ENCODE results near the gene GREB1.
A peak's percentile ranks its signal among the peaks of the same experiment; 100 is the strongest.

The GREB1 gene

GRCh38 chr2:11612553-11613215 is 78.8 kb downstream of the GREB1 start:
- DNase-seq = no peak

- DNase-seq = no peak
Observed at GRCh38 chr2:11613297-11613696, 79.5 kb downstream of the GREB1 start.

DNA sequence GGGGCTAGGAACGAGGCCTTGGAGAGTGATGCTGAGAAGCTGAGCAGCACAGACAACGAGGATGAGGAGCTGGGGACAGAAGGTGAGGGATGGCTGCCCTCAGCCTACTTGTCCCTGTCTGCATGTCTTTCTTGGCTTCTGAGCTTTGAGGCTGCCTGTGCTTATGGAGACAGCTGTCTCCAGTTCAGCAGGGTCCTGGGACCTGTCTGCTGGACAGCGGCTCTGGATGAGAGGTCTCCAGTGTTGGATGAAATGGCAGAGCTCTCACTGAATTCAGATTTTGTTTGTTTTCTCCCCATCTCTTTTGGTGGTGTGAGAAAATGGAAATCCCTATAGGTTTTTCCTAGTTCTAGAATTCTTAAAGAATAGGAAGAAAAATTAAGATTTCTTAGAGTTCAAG is 81.4 kb downstream of the GREB1 start:
- DNase-seq = no peak

DNA sequence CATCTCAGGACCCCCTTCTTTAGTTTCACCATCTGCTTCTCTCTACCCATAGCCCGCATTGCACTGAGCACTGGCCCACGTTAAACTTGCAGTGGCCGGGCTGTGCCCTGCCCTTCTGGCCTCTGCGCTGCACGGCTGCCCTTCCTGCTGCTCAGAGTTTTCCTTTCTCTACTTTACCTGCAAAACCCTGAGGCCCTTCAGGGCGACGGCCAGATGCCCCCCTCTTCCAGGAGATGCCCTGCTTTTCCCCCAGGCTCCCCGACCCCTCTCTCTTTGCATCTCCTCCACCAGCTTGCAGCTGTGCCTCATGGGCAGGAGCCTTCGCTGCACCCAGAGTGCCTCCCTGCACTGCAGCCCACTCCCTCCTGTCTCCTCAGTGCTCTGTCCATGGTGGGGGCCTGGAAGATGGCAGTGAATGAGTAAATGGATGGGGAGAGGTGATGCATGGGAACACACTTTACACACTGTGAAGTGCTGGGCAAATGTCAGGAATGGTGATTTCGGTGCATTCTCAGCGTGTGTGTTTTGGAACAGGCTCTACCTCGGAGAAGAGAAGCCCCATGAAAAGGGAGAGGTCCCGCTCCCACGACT is 82.3 kb downstream of the GREB1 start:
- DNase-seq = no peak

GRCh38 chr2:11616851-11617415 is 83.1 kb downstream of the GREB1 start:
- DNase-seq = peak in 1 of 3 experiments; percentile 7

DNA sequence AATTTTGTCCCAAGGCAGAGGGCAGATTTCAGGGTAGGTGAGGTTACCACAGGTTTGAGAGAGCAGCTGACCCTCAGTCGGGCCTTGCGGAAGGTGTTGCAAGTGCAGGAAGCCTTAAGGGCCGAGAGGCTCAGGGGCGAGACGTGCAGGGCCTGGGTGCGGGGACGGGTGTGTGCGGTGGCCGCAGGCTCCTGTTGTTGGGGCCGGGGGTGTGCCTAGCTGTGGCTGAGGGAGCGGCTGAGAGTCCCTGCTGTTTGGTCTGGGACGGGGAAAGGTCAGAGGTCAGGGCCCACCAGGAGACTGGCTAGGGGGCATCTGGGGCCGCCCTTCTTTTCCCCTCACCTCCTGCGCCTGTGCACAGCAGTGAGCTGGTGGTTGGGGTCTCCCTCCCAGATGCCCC is 83.7 kb downstream of the GREB1 start:
- no peak for DNase-seq

DNA sequence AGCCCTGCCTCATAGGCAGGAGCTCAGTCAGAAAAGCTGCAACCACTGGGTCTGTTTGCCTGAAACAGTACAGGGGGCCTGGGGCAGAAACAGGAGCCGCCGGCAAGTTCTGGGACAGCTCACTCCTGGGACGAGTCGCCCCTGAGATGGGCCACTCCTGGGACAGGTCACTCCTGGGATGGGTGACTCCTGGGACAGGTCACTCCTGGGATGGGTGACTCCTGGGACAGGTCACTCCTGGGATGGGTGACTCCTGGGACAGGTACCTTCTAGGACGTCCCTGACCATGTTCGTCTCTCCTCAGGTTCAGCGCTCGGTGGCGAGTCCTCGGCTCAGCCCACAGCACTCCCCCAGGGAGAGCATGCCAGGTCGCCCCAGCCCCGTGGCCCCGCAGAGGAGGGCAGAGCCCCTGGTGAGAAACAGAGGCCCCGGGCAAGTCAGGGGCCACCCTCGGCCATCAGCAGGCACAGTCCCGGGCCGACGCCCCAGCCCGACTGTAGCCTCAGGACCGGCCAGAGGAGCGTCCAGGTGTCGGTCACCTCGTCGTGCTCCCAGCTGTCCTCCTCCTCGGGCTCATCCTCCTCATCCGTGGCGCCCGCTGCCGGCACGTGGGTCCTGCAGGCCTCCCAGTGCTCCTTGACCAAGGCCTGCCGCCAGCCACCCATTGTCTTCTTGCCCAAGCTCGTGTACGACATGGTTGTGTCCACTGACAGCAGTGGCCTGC is 84.3 kb downstream of the GREB1 start:
- no peak for DNase-seq

GRCh38 chr2:11618708-11619062 is 84.8 kb downstream of the GREB1 start:
- DNase-seq = no peak

DNA sequence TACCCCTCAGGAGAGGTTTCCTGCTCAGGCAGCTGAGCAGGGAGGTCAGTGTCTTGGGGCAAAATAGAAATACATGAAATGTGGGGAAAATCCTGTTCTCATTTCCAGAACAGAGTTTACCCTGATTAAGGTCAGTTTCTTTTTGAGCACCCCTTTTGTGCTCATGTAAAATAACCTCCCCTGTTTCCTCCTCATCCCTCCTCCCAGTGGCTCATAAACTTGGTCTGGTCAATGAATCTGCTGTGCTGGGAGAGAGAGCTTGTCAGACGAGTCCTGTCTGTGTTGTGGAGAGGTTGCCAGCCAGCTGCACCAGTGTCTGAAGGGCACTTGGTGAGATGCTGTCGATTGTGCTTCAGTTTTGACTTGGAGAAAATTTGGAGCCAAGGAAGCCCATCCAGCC is 87.6 kb downstream of the GREB1 start:
- DNase-seq = peak in 1 of 3 experiments; percentile 25

- DNase-seq = no peak
Observed at GRCh38 chr2:11622611-11623010, 88.8 kb downstream of the GREB1 start.

GRCh38 chr2:11624893-11625292 is 91.0 kb downstream of the GREB1 start:
- DNase-seq = no peak

DNA sequence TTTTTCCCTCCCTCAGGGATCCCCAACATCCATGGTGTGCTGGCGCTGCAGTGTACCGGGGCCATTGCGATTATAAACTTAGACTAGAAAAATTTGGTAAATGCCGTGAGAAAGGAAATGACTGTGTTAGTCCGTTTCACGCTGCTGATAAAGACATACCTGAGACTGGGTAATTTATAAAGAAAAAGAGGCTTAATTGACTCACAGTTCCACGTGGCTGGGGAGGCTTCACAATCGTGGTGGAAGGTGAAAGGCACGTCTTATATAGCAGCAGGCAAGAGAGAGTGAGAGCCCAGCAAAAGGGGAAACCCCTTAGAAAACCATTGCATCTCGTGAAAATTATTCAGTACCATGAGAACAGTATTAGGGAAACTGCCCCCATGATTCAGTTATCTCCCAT is 91.8 kb downstream of the GREB1 start:
- no peak for DNase-seq

GRCh38 chr2:11628675-11629074 is 94.8 kb downstream of the GREB1 start:
- DNase-seq = no peak

- no peak for DNase-seq
Observed at GRCh38 chr2:11629215-11629614, 95.4 kb downstream of the GREB1 start.

- no peak for DNase-seq
Observed at GRCh38 chr2:11629851-11630250, 96.0 kb downstream of the GREB1 start.

GRCh38 chr2:11630855-11631254 is 97.0 kb downstream of the GREB1 start:
- no peak for DNase-seq

DNA sequence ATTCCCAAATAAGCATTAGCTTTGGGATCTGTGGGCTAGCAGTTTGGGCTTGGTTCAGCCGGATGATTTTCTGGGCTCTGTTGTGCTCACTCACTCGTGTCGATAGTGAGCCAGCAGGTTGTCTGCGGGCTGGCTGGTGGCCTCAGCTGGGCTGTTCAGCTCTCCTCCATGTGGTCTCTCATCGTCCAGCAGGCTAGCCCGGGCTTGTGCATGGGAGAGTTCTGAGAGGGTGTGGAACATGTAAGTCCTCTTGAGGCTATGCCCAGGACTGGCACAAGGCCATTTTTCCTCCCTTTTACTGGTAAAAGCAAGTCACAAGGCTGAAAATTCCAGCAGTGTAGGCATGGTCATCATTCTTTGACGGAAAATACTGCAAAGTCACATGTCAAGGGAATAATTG is 97.6 kb downstream of the GREB1 start:
- DNase-seq = no peak

DNA sequence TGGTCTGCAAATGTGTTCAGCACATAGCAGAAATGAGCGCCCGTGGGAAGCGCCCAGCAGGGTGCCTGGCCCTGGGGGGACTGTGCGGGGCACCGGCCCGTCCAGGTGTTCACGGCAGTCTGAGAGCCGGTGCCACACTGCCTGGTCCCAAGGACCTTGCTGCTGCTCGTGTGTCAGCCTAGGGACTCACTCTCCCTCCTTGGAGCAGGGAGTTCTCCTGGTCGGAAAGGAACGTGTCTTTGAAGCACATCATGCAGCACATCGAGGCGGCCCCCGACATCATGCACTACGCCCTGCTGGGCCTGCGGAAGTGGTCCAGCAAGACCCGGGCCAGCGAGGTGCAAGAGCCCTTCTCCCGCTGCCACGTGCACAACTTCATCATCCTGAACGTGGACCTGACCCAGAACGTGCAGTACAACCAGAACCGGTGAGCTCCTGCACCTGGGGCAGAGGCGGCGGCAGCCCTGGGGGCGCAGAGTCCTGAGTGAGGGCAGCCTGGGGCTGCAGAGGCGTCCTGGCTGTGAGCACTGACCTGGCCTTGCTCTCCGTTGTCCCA is 100.2 kb downstream of the GREB1 start:
- no peak for DNase-seq

- peak in 1 of 3 experiments; percentile 69 for DNase-seq
Observed at GRCh38 chr2:11634584-11634983, 100.7 kb downstream of the GREB1 start.

- DNase-seq = no peak
Observed at GRCh38 chr2:11635141-11635540, 101.3 kb downstream of the GREB1 start.

DNA sequence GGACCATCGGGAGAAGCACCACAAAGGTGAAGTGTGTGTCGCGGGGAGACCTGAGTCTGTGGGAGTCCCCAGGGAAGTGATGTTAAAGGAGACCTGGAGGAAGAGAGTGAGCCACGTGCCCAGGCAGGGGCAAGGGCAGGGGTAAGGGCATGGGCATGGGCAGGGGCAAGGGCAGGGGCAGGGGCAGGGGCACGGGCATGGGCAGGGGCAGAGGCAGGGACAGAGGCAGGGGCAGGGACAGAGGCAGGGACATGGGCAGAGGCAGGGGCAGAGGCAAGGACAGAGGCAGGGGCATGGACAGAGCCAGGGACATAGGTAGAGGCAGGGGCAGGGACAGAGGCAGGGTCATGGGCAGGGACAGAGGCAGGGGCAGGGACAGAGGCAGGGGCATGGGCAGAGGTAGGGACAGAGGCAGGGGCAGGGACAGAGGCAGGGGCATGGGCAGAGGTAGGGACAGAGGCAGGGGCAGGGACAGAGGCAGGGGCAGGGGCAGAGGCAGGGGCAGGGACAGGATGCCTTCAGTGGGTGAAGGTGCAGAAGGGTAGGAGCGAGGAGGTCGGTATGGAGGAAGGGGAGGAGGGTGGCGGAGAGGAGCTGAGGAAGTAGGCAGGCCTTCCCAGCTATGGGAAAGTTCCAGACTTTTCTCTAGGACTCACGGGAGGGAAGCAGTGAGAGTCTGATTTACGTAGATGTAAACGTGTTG is 102.9 kb downstream of the GREB1 start:
- no peak for DNase-seq

DNA sequence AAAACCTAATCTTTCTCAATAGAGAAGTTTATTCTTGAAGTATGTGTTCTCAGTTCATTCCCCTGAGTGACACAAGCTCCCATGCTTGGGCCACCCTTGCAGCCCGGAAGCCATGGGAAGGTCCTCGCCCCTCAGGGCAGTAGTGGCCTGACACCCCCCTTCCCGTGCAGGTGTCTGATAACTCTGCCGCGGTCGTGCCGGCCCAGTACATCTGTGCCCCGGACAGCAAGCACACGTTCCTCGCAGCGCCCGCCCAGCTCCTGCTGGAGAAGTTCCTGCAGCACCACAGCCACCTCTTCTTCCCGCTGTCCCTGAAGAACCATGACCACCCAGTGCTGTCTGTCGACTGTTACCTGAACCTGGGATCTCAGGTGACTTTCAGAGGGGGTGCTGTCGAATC is 103.7 kb downstream of the GREB1 start:
- DNase-seq = no peak

DNA sequence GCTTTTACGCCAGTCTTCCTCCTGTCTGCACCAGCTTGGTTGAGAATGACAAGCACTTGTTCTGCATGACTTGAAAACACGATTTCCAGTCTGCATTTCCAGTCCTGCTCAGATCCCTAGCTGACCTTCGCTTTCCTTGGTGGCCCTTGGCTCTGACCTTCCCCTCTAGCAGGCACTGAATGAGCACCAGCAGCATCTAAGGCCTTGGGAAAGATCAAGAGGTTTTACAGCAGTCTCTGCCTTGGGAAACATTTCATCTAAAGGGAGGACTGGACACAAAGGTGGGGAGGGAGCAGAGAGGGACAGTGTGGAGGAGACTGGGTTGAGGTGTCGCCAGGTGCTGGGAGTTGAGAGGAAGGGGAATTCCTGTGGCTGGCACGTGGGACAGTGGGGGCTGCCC is 105.7 kb downstream of the GREB1 start:
- DNase-seq = no peak
